Calu3 (cell line): ENCODE measurements around the gene GRIA1. TPM values are rescaled to one million over a fixed set of nuclear protein-coding genes. Genes with fewer than 3 reads are reported as not detected.

Source experiments
- BruUV-seq: library from RNA; stranded (reverse); fragments of 400-500 nt; replicated peaks from 2 replicates; lab custom pipeline; 2021; lab: Mats Ljungman, UMichigan
- CTCF ChIA-PET: fragments of 300-600 bp; sonication (Branson Sonifier 250); formaldehyde crosslinking; loops from one replicate; lab custom pipeline; 2022; ENCODE audit warnings: antibody characterized with exemption; lab: Charles Lee
- DNase-seq: peaks from one replicate; pipeline ENCODE4 v3.0.0; 2022
- H3K27ac Mint-ChIP-seq: one replicate; pipeline ENCODE4 v1.8.0; 2022; ENCODE audit warnings: mixed read lengths; ENCODE audit not compliant: unreplicated experiment
- H3K27me3 Mint-ChIP-seq: one replicate; pipeline ENCODE4 v1.8.0; 2022; ENCODE audit warnings: mixed read lengths; ENCODE audit not compliant: unreplicated experiment
- H3K36me3 Mint-ChIP-seq: one replicate; pipeline ENCODE4 v1.8.0; 2022; ENCODE audit warnings: mild to moderate bottlenecking, moderate library complexity, mixed read lengths; ENCODE audit not compliant: insufficient read depth, unreplicated experiment
- H3K4me1 Mint-ChIP-seq: one replicate; pipeline ENCODE4 v1.8.0; 2022; ENCODE audit warnings: mild to moderate bottlenecking, low read depth, mixed read lengths; ENCODE audit not compliant: unreplicated experiment
- H3K4me3 Mint-ChIP-seq: one replicate; pipeline ENCODE4 v1.8.0; 2022; ENCODE audit warnings: mild to moderate bottlenecking, low read depth, moderate library complexity, mixed read lengths; ENCODE audit not compliant: unreplicated experiment
- H3K9me3 Mint-ChIP-seq: one replicate; pipeline ENCODE4 v1.8.0; 2022; ENCODE audit warnings: low read depth, mixed read lengths; ENCODE audit not compliant: unreplicated experiment
- intact Hi-C: fragments of 100-400 bp; cut with micrococcal nuclease; formaldehyde crosslinking; loops from one replicate; pipeline ENCODE4 v1.10.0; 2022; ENCODE audit not compliant: unreplicated experiment
- total RNA-seq: library from RNA; stranded (reverse); gene quantifications from 2 replicates; pipeline ENCODE4 v1.2.3, GENCODE V29; 2022
- TF ChIP-seq, protein P1 (sequence below): fragments of 200-600 bp; IDR thresholded peaks from one replicate; pipeline ENCODE4 v1.8.0; 2022; ENCODE audit warnings: antibody characterized with exemption; ENCODE audit not compliant: unreplicated experiment

The GRIA1 gene
- total RNA-seq, 1 experiment from 2014 or later: not detected

- CTCF ChIA-PET: no interaction called here
- peaks cover 5% of the 10 kb centered on the region for H3K9me3 Mint-ChIP-seq
- H3K27ac Mint-ChIP-seq: no peak overlapping the region
Observed at GRCh38 chr5:153696256-153696655, 205.8 kb downstream of the GRIA1 start.

DNA sequence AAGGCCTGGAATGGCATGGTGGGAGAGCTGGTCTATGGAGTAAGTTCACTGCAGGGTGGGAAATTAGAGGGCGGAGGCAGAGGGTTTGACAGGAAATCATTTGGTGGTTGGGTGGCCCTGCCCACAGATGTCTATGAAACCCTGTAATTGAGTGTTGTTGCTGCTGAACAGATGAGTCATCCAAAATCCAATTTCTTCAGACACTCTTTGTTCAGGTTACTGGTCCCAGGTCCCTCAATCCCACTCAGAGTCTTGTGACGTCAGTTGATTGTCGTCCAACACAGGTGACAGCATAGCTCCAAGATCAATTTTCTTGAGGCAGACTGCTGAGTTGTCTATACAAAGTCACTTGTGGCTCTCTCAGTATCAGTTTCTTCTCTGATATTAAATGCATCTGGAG is 208.6 kb downstream of the GRIA1 start:
- TF ChIP-seq, protein P1, sequence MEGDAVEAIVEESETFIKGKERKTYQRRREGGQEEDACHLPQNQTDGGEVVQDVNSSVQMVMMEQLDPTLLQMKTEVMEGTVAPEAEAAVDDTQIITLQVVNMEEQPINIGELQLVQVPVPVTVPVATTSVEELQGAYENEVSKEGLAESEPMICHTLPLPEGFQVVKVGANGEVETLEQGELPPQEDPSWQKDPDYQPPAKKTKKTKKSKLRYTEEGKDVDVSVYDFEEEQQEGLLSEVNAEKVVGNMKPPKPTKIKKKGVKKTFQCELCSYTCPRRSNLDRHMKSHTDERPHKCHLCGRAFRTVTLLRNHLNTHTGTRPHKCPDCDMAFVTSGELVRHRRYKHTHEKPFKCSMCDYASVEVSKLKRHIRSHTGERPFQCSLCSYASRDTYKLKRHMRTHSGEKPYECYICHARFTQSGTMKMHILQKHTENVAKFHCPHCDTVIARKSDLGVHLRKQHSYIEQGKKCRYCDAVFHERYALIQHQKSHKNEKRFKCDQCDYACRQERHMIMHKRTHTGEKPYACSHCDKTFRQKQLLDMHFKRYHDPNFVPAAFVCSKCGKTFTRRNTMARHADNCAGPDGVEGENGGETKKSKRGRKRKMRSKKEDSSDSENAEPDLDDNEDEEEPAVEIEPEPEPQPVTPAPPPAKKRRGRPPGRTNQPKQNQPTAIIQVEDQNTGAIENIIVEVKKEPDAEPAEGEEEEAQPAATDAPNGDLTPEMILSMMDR: no peak
- H3K4me3 Mint-ChIP-seq: no peak overlapping the region
- CTCF ChIA-PET: no interaction called here
- H3K9me3 Mint-ChIP-seq: peaks cover 5% of the 10 kb centered on the region
- BruUV-seq: no TSS peak
- no peak overlapping the region for H3K27ac Mint-ChIP-seq
- no peak for DNase-seq
- H3K27me3 Mint-ChIP-seq: peaks cover 42% of the 10 kb centered on the region
- intact Hi-C loops: loop anchor here (10.0 kb wide), 1 partner anchor 204 kb away; the partner anchor contains the start of gene GRIA1
- H3K4me1 Mint-ChIP-seq: no peaks in the 10 kb centered on the region
- no peaks in the 10 kb centered on the region for H3K36me3 Mint-ChIP-seq

More at GRCh38 chr5:153696256-153696655, 205.8 kb downstream of the GRIA1 start:
- DNase-seq: no peak
- TF ChIP-seq, protein P1: no peak
- Mint-ChIP-seq H3K27me3 (peaks cover 41% of the 10 kb centered on the region), H3K36me3 (no peaks in the 10 kb centered on the region), H3K4me3 (no peak overlapping the region), H3K4me1 (no peaks in the 10 kb centered on the region)
- no TSS peak for BruUV-seq
- intact Hi-C loops: loop anchor here (10.0 kb wide), 1 partner anchor 201 kb away; the partner anchor contains the start of gene GRIA1

DNA sequence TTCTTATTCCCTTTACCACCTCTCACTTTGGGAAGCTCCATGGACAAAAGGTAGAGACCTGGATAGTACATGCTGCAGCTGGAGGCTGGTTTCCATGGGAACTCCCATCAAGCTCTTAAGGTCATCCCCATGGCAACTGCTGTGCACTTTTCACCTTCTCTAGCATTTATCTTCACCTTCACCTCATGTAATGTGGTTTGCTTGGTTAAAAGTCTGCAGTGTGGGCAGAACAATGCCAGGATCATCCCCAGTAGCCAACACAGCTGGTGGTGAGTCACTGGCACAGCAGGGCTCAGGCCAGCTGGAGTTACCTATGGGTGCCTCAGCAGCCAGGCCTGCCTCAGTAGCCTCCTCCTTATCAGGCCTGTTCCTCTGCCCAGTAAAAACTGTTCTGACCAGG is 210.5 kb downstream of the GRIA1 start:
- CTCF ChIA-PET: no interaction called here
- Mint-ChIP-seq H3K4me3 (no peak overlapping the region), H3K9me3 (peaks cover 6% of the 10 kb centered on the region), H3K4me1 (no peaks in the 10 kb centered on the region), H3K27me3 (peaks cover 28% of the 10 kb centered on the region), H3K27ac (no peak overlapping the region), H3K36me3 (no peaks in the 10 kb centered on the region)
- DNase-seq: no peak
- BruUV-seq: no TSS peak
- TF ChIP-seq, protein P1: no peak
- intact Hi-C loops: no loop called here

DNA sequence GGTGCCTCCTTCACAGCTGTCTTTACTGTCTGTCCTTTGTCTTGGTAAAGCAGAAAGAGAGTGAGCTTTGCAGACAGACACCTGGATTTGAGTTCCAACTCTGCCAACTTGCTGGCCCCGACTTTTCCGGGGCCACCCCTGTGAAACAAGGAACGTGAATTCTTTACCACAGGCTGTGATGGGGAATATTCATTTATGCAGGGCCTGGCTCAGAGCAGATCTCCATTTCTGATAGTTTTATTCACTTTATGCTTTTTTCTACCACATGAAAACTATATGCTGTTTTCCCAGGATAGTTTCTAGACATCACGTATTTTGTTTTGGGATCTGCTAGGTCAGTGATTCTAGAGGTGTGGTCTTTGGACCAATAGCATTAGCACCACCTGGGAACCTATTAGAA is 211.8 kb downstream of the GRIA1 start:
- CTCF ChIA-PET: no interaction called here
- no peaks in the 10 kb centered on the region for H3K4me1 Mint-ChIP-seq
- TF ChIP-seq, protein P1: no peak
- intact Hi-C loops: no loop called here
- peaks cover 7% of the 10 kb centered on the region for H3K9me3 Mint-ChIP-seq
- no TSS peak for BruUV-seq
- peaks cover 20% of the 10 kb centered on the region for H3K27me3 Mint-ChIP-seq
- DNase-seq: no peak
- H3K36me3 Mint-ChIP-seq: no peaks in the 10 kb centered on the region
- H3K4me3 Mint-ChIP-seq: no peak overlapping the region
- H3K27ac Mint-ChIP-seq: no peak overlapping the region
